HepG2 (cell line): ENCODE data around the gene ZPR1. TPM values are rescaled to one million over a fixed set of nuclear protein-coding genes. Genes with fewer than 3 reads are reported as not detected.

Source experiments
- AHDC1 ChIP-seq: sonication (generic); formaldehyde crosslinking; IDR thresholded peaks from 2 replicates; pipeline ENCODE4 v1.5.1; 2020; ENCODE audit warnings: mild to moderate bottlenecking, missing genetic modification reagents, borderline replicate concordance
- MIER3 ChIP-seq: IDR thresholded peaks from 2 replicates; pipeline ENCODE4 v1.6.1; 2016; ENCODE audit warnings: missing compliant biosample characterization, borderline replicate concordance
- MLX ChIP-seq: IDR thresholded peaks from 2 replicates; pipeline ENCODE4 v1.6.1; 2016
- NFYC ChIP-seq: IDR thresholded peaks from 2 replicates; pipeline ENCODE4 v1.6.1; 2016; ENCODE audit warnings: missing genetic modification reagents, missing compliant biosample characterization
- PHF20 ChIP-seq: sonication (generic); formaldehyde crosslinking; IDR thresholded peaks from 2 replicates; pipeline ENCODE4 v1.5.0; 2020; ENCODE audit warnings: mild to moderate bottlenecking, missing genetic modification reagents
- RAD21 ChIP-seq: fragments of 450-650 bp; formaldehyde crosslinking; IDR thresholded peaks from 2 replicates; pipeline ENCODE4 v1.5.0; 2020; ENCODE audit warnings: mild to moderate bottlenecking
- TMF1 ChIP-seq: sonication (generic); formaldehyde crosslinking; IDR thresholded peaks from 2 replicates; pipeline ENCODE4 v1.8.1; 2022; ENCODE audit warnings: low read depth, missing genetic modification reagents
- ZBTB20 ChIP-seq: sonication (generic); formaldehyde crosslinking; IDR thresholded peaks from 2 replicates; pipeline ENCODE4 v1.8.1; 2023; ENCODE audit warnings: missing genetic modification reagents, low read depth, mild to moderate bottlenecking, borderline replicate concordance
- ZC3H4 ChIP-seq: sonication (generic); formaldehyde crosslinking; IDR thresholded peaks from 2 replicates; pipeline ENCODE4 v1.4.0; 2020; ENCODE audit warnings: missing genetic modification reagents, borderline replicate concordance
- ZFP36 ChIP-seq: fragments of 150-350 bp; IDR thresholded peaks from 2 replicates; pipeline ENCODE4 v1.6.1; 2018; ENCODE audit warnings: borderline replicate concordance, low read length, low read depth; ENCODE audit not compliant: partially characterized antibody
- ZKSCAN5 ChIP-seq: sonication (generic); formaldehyde crosslinking; IDR thresholded peaks from 2 replicates; pipeline ENCODE4 v1.5.1; 2020; ENCODE audit warnings: mild to moderate bottlenecking, missing genetic modification reagents
- ZNF180 ChIP-seq: sonication (generic); formaldehyde crosslinking; IDR thresholded peaks from 2 replicates; pipeline ENCODE4 v1.4.0; 2020; ENCODE audit warnings: low read depth, missing genetic modification reagents, borderline replicate concordance
- ZNF280D ChIP-seq: sonication (generic); formaldehyde crosslinking; IDR thresholded peaks from 2 replicates; pipeline ENCODE4 v1.5.1; 2020; ENCODE audit warnings: mild to moderate bottlenecking, missing genetic modification reagents
- ZNF350 ChIP-seq: sonication (generic); formaldehyde crosslinking; IDR thresholded peaks from 2 replicates; pipeline ENCODE4 v1.4.0; 2020; ENCODE audit warnings: mild to moderate bottlenecking, low read depth, missing genetic modification reagents, borderline replicate concordance
- ZNF431 ChIP-seq: sonication (generic); formaldehyde crosslinking; IDR thresholded peaks from 2 replicates; pipeline ENCODE4 v1.9.0; 2022; ENCODE audit warnings: missing genetic modification reagents, low read depth, mild to moderate bottlenecking, borderline replicate concordance
- ZNF558 ChIP-seq: sonication (generic); formaldehyde crosslinking; IDR thresholded peaks from 2 replicates; pipeline ENCODE4 v1.9.0; 2022; ENCODE audit warnings: mild to moderate bottlenecking, missing genetic modification reagents, borderline replicate concordance
- ZNF720 ChIP-seq: sonication (generic); formaldehyde crosslinking; IDR thresholded peaks from 2 replicates; pipeline ENCODE4 v1.4.0; 2020; ENCODE audit warnings: missing genetic modification reagents
- ZNF782 ChIP-seq: sonication (generic); formaldehyde crosslinking; IDR thresholded peaks from 2 replicates; pipeline ENCODE4 v1.4.0; 2020; ENCODE audit warnings: missing genetic modification reagents, mild to moderate bottlenecking, borderline replicate concordance
- ZSCAN21 ChIP-seq: sonication (generic); formaldehyde crosslinking; IDR thresholded peaks from 2 replicates; pipeline ENCODE4 v1.8.0; 2022; ENCODE audit warnings: mild to moderate bottlenecking, missing genetic modification reagents, moderate library complexity, borderline replicate concordance
- polyA plus RNA-seq, 8 experiments: library from polyadenylated mRNA; depleted of rRNA in 3 of 8; stranded (reverse) in 7 of 8; unstranded in 1 of 8; fragments of >200 nt; fragmentation: Illumina TruSeq in 4 of 8; extraction: Trizol in 4 of 8; gene quantifications; 2 replicates each; pipeline versions ENCODE4 v1.2.1 to v1.2.3, GENCODE V29; 2011 to 2016; ENCODE audit warnings: low read depth in 4 of 8, missing spikeins in 1 of 8, mixed read lengths in 1 of 8; ENCODE audit not compliant: insufficient read depth in 1 of 8
- total RNA-seq, 5 experiments: library from RNA; depleted of rRNA; stranded (reverse); fragments of >200 nt; fragmentation: Illumina TruSeq; extraction: Trizol; gene quantifications; 2 replicates each; pipeline ENCODE4 v1.2.3, GENCODE V29; 2016; ENCODE audit warnings: low read depth in 1 of 5

Gene ZPR1
- total and polyA plus RNA-seq, 2 of the 13 experiments (the other 11 are each of a cell fraction or from before 2014, with no cell fraction given): 40.0 to 79.3 TPM

- TF ChIP-seq ZSCAN21 (CRISPR knock-in tag) (0 out of 2 replicates have a peak, but pooled peaks have one; percentile 16), ZNF431 (CRISPR knock-in tag) (no peak), ZNF782 (CRISPR knock-in tag) (no peak), MLX (CRISPR knock-in tag) (no peak), MIER3 (no peak), ZNF350 (CRISPR knock-in tag) (0 out of 2 replicates have a peak, but pooled peaks have one; percentile 10), PHF20 (no peak), ZKSCAN5 (CRISPR knock-in tag) (no peak), AHDC1 (no peak), ZBTB20 (CRISPR knock-in tag) (peak; percentile 37; the same call in 1 of the 2 replicates), ZNF180 (no peak), ZFP36 (no peak), TMF1 (peak; percentile 4; the same call in 1 of the 2 replicates), NFYC (CRISPR knock-in tag) (no peak), ZNF280D (CRISPR knock-in tag) (0 out of 2 replicates have a peak, but pooled peaks have one; percentile 32), ZNF720 (CRISPR knock-in tag) (no peak), ZC3H4 (CRISPR knock-in tag) (peak; percentile 74; the same call in 1 of the 2 replicates), RAD21 (no peak), ZNF558 (CRISPR knock-in tag) (0 out of 2 replicates have a peak, but pooled peaks have one; percentile 14)
Measured at GRCh38 chr11:116830184-116830912, 42.5 kb upstream of the ZPR1 start (continued).
